C4-2B (cell line): ENCODE data around the gene SLC39A11.

Experiments
- ZFX ChIP-seq: fragments of 450-650 bp; IDR thresholded peaks from 2 replicates; pipeline ENCODE4 v1.6.1; 2017
- TF ChIP-seq, protein P1 (sequence below): fragments of 450-650 bp; conservative IDR thresholded peaks from 2 replicates; pipeline ENCODE4 v1.5.1; 2017; ENCODE audit warnings: mild to moderate bottlenecking

DNA sequence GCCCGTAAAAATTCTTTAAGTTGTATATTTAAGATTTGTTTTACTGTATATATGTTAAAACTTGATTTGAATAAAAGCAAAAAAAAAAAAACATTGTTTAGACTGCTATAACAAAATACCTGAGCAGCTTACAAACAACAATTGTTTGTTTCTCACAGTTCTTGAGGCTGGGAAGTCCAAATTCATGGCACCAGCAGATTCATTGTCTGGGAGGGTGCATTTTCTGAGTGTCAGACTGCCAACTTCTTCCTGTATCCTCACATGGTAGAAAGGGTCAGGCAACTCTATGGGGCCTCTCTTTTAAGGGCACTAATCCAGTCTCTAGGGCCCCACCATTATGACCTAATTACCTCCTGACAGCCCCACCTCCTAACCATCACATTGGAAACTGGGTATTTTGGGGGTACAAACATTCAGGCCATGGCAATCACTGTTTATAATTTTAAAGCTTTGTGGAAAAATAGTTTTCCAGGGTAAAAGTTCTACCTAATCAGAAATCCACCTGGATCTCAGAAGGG is 281.4 kb downstream of the SLC39A11 start:
- TF ChIP-seq, protein P1, sequence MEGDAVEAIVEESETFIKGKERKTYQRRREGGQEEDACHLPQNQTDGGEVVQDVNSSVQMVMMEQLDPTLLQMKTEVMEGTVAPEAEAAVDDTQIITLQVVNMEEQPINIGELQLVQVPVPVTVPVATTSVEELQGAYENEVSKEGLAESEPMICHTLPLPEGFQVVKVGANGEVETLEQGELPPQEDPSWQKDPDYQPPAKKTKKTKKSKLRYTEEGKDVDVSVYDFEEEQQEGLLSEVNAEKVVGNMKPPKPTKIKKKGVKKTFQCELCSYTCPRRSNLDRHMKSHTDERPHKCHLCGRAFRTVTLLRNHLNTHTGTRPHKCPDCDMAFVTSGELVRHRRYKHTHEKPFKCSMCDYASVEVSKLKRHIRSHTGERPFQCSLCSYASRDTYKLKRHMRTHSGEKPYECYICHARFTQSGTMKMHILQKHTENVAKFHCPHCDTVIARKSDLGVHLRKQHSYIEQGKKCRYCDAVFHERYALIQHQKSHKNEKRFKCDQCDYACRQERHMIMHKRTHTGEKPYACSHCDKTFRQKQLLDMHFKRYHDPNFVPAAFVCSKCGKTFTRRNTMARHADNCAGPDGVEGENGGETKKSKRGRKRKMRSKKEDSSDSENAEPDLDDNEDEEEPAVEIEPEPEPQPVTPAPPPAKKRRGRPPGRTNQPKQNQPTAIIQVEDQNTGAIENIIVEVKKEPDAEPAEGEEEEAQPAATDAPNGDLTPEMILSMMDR: no peak
- TF ChIP-seq ZFX: no peak
